Common myeloid progenitor, CD34-positive (primary cell): Measurements from ENCODE around the gene LIPN.

ENCODE experiments used
- CTCF ChIA-PET: fragments of 350-600 bp; sonication (Branson Sonifier 250); formaldehyde crosslinking; loops from one replicate; lab custom pipeline; 2021; ENCODE audit warnings: antibody characterized with exemption; lab: Charles Lee
- POLR2A ChIA-PET: fragments of 350-600 bp; sonication (Branson Sonifier 250); formaldehyde crosslinking; loops from one replicate; lab custom pipeline; 2021; ENCODE audit warnings: antibody characterized with exemption; lab: Charles Lee
- DNase-seq, 3 donors: peaks; one replicate each; pipeline versions ENCODE4 v3.0.0 to v3.0.0-alpha.2; 2013
- H3K27ac ChIP-seq, 2 experiments: 1 replicate in 1 of 2; 2 replicates in 1 of 2; pipeline ENCODE4 v1.7.0; 2013; ENCODE audit warnings: inconsistent platforms in 2 of 2, low read length in 2 of 2, mild to moderate bottlenecking in 2 of 2, low read depth in 1 of 2, moderate library complexity in 1 of 2; ENCODE audit not compliant: severe bottlenecking in 2 of 2, insufficient read depth in 1 of 2, poor library complexity in 1 of 2
- H3K27me3 ChIP-seq, 5 experiments: replicated peaks in 2 of 5; 1 replicate in 3 of 5; 2 replicates in 2 of 5; pipeline versions ENCODE4 v1.6.1 to v1.7.0; 2013; ENCODE audit warnings: low read length in 4 of 5, mild to moderate bottlenecking in 2 of 5, moderate library complexity in 2 of 5, inconsistent platforms in 1 of 5; ENCODE audit not compliant: insufficient read depth in 5 of 5, control insufficient read depth in 4 of 5
- H3K36me3 ChIP-seq, 4 experiments: 1 replicate in 2 of 4; 2 replicates in 2 of 4; pipeline versions ENCODE4 v1.6.1 to v1.7.0; 2013; ENCODE audit warnings: low read length in 3 of 4, control low read depth in 1 of 4, mild to moderate bottlenecking in 1 of 4; ENCODE audit not compliant: control insufficient read depth in 4 of 4, insufficient read depth in 4 of 4
- H3K4me1 ChIP-seq, 4 experiments: 1 replicate in 3 of 4; 2 replicates in 1 of 4; pipeline versions ENCODE4 v1.6.1 to v1.7.1; 2013; ENCODE audit warnings: low read length in 3 of 4, mild to moderate bottlenecking in 3 of 4, control low read depth in 1 of 4, inconsistent platforms in 1 of 4, moderate library complexity in 1 of 4; ENCODE audit not compliant: control insufficient read depth in 4 of 4, insufficient read depth in 4 of 4; ENCODE audit errors: control extremely low read depth in 1 of 4
- H3K4me3 ChIP-seq, 7 experiments: 1 replicate in 4 of 7; 2 replicates in 3 of 7; pipeline versions ENCODE4 v1.5.1 to v1.7.0; 2013; ENCODE audit warnings: mild to moderate bottlenecking in 7 of 7, low read length in 6 of 7, moderate library complexity in 6 of 7, inconsistent platforms in 2 of 7, low read depth in 2 of 7, control low read depth in 1 of 7; ENCODE audit not compliant: insufficient read depth in 4 of 7, control insufficient read depth in 1 of 7; ENCODE audit errors: extremely low read depth in 1 of 7
- H3K9me3 ChIP-seq, 5 experiments: 1 replicate in 4 of 5; 2 replicates in 1 of 5; pipeline versions ENCODE4 v1.6.1 to v1.7.1; 2013; ENCODE audit warnings: low read length in 4 of 5, mild to moderate bottlenecking in 2 of 5, inconsistent platforms in 1 of 5, low read depth in 1 of 5, moderate library complexity in 1 of 5; ENCODE audit not compliant: control insufficient read depth in 4 of 5, insufficient read depth in 2 of 5; ENCODE audit errors: control extremely low read depth in 1 of 5
- WGBS: methylation state at CpG from one replicate; pipeline ENCODE4 v1.1.5; 2013; ENCODE audit not compliant: insufficient coverage; 5-methylcytosine and 5-hydroxymethylcytosine counted together

The LIPN gene

GRCh38 chr10:88813200-88813599, 53.4 kb downstream of the LIPN start:
- H3K27ac ChIP-seq = no peak overlapping the region
- no peak for DNase-seq
- H3K27me3 ChIP-seq = no peaks in the 10 kb centered on the region
- CTCF ChIA-PET = interaction anchor here (1.3 to 1.6 kb wide), 2 partner anchors 8 to 124 kb away, joined by 3 to 5 read pairs; no protein-coding TSS in a partner anchor
- POLR2A ChIA-PET = no interaction called here
- WGBS = 97% methylated on average over 5 of the region's 6 CpGs
- no peaks in the 10 kb centered on the region for H3K4me1 ChIP-seq
- H3K36me3 ChIP-seq = no peaks in the 10 kb centered on the region
- H3K4me3 ChIP-seq = no peak overlapping the region
- no peaks in the 10 kb centered on the region for H3K9me3 ChIP-seq

DNA sequence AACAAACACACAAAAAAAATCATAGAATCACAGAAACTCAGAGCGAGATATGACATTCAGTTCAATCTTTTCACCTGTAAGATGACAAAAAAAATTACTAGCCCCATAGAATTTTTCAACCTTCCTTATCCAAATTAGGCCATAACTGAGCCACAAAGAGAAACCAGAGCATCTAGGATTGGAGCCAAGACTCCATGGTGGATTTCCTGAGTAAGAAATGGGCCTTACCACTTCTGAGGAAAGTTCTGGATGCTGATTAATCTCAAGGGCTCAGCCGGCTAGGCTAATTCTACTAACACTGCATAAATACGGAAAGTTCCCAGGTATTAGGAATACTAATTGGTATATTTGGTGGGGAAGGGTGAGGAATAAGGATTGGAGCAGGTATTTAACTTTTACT, 59.5 kb downstream of the LIPN start:
- DNase-seq = no peak
- CTCF ChIA-PET = no interaction called here
- WGBS = 100% methylated on average over 1 of the region's 3 CpGs
- Histone ChIP-seq H3K4me1 (peaks cover 0 to 2% (median 0%) of the 10 kb centered on the region in 4 experiments), H3K9me3 (no peaks in the 10 kb centered on the region), H3K36me3 (no peaks in the 10 kb centered on the region), H3K27me3 (no peaks in the 10 kb centered on the region), H3K27ac (no peak overlapping the region), H3K4me3 (no peak overlapping the region)
- POLR2A ChIA-PET = no interaction called here

DNA sequence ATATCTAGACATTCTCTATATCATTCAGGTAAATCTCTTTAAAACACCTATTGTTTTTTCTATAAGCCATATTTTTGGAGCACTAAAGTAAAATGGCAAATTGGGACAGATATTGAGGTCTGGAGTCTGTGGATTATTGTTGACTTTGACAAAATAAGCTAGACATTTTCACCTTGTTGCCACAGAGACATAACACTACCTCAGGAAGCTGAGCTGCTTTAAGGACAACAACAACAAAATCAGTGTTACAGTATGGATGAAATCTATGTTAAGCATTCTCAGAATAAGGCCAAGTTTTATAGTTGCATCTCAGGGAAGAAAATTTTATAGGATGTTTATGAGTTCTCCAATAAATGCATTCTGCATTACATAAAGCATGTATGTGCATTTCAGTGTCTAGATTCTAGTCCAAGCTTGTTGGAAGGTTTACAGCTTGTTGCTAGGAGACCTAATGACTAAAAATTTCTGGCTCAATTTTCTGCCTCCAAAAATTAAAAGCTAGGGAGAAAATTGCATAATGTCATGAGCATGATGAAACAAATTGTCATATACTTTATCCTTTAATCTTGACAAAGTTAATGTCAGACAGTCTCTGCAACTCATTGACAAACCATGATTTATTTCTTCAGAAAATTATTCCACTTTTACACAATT, 61.1 kb downstream of the LIPN start:
- H3K27ac ChIP-seq = no peak overlapping the region
- no peak overlapping the region for H3K4me3 ChIP-seq
- H3K27me3 ChIP-seq = no peaks in the 10 kb centered on the region
- H3K4me1 ChIP-seq = peaks cover 0 to 3% (median 0%) of the 10 kb centered on the region in 4 experiments
- H3K9me3 ChIP-seq = no peaks in the 10 kb centered on the region
- ChIA-PET CTCF (interaction anchor here (1.2 to 3.0 kb wide), 4 partner anchors 8 to 93 kb away, joined by 3 to 15 read pairs (median 6); no protein-coding TSS in a partner anchor), POLR2A (no interaction called here)
- peak in 2 of 3 donors; percentile 28 to 31 for DNase-seq
- no peaks in the 10 kb centered on the region for H3K36me3 ChIP-seq

DNA sequence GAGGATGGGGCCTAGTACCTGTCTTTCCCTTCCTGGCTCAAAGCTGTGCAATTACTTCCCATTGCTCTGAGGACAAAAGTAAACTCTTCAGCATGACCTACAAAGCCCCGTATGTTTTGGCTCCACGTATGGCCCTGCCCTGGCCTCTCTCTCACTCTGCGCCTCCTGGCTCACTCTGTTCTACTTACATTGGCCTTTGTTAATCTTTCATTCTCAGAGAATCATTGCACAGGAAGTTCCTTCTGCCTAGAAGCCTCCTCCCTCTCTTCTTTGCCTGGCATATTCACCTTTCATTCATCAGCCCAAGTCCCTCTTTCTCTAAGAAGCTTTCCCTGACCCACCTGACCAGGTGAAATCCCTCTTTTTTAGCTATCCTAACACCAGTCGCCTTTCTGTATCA, 66.6 kb downstream of the LIPN start:
- H3K36me3 ChIP-seq = no peaks in the 10 kb centered on the region
- no peak overlapping the region for H3K4me3 ChIP-seq
- ChIA-PET CTCF (interaction anchor here (0.8 to 2.4 kb wide), 4 partner anchors 9 to 107 kb away, joined by 3 to 7 read pairs (median 3); no protein-coding TSS in a partner anchor), POLR2A (no interaction called here)
- WGBS = 93% methylated on average over 3 of the region's 4 CpGs
- H3K27me3 ChIP-seq = no peaks in the 10 kb centered on the region
- H3K4me1 ChIP-seq = peaks cover 0 to 14% (median 6%) of the 10 kb centered on the region in 4 experiments
- no peak for DNase-seq
- H3K9me3 ChIP-seq = no peaks in the 10 kb centered on the region
- no peak overlapping the region for H3K27ac ChIP-seq

DNA sequence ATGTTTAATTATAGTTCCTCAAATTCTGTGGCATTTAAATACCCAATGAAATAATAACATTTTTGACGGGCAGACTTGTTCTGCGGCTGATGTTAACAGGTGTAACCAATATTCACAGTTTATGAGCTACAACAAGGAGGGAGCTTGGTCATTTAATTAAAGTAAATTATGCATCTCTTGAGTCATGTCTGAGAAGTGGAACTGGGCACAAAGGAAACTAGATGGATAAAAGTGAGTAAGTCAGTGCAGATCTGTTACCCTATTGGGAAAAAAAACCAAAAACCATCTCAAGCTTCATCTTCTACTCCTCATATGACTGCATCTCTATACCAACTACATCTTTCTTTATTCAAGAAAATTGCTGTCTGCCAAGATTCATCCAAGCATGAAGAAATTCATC, 67.9 kb downstream of the LIPN start:
- no CpG with 5 or more reads among the region's 2 CpGs for WGBS
- DNase-seq = no peak
- no peaks in the 10 kb centered on the region for H3K27me3 ChIP-seq
- H3K27ac ChIP-seq = no peak overlapping the region
- POLR2A ChIA-PET = no interaction called here
- H3K9me3 ChIP-seq = no peaks in the 10 kb centered on the region
- H3K36me3 ChIP-seq = no peaks in the 10 kb centered on the region
- CTCF ChIA-PET = interaction anchor here (0.7 to 2.4 kb wide), 4 partner anchors 8 to 229 kb away, joined by 3 to 7 read pairs (median 4); no protein-coding TSS in a partner anchor
- H3K4me1 ChIP-seq = peaks cover 3 to 17% (median 11%) of the 10 kb centered on the region in 4 experiments
- H3K4me3 ChIP-seq = no peak overlapping the region

DNA sequence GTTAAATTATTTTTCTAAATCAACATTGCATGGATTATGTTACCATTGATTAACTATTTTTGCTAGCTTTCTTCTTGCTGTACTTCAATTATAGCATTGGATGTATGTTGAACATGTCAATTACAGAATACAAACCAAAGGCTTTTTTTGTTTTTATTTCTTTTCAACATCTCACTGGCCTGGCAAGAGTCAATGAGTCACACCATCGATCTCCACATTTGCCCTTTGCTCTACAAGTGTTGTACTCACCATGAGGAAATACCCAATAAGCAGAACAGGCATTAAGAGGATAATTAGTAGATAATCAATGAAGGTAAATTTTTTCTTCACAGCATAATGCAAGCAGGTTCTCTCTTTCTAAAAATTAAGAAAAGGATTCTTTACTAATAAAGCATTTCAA, 68.5 kb downstream of the LIPN start:
- WGBS = no CpG with 5 or more reads among the region's 1 CpG
- Histone ChIP-seq H3K27ac (no peak overlapping the region), H3K36me3 (no peaks in the 10 kb centered on the region), H3K9me3 (no peaks in the 10 kb centered on the region), H3K4me3 (no peak overlapping the region), H3K4me1 (peaks cover 9 to 23% (median 17%) of the 10 kb centered on the region in 4 experiments), H3K27me3 (no peaks in the 10 kb centered on the region)
- POLR2A ChIA-PET = no interaction called here
- CTCF ChIA-PET = interaction anchor here (0.7 to 1.2 kb wide), 2 partner anchors 9 to 35 kb away, joined by 3 to 4 read pairs; no protein-coding TSS in a partner anchor
- no peak for DNase-seq
